Endometrium (tissue), 2 donors: Measurements from ENCODE around the gene RHBDL1.

Source experiments
- FAIRE-seq: peaks from 2 replicates; lab custom pipeline; 2012; peaks lifted over from hg19 to GRCh38; lab: Jason Lieb, UNC
- donor health status: control.
- donor health status: control.

Gene RHBDL1

GRCh38 chr16:657487-657886 is 18.0 kb upstream of the RHBDL1 start:
- no peak for FAIRE-seq

GRCh38 chr16:658679-659571 is 16.5 kb upstream of the RHBDL1 start:
- FAIRE-seq: no peak

- no peak for FAIRE-seq
Observed at GRCh38 chr16:659618-660017, 15.9 kb upstream of the RHBDL1 start.

- no peak for FAIRE-seq
Observed at GRCh38 chr16:660132-660458, 15.4 kb upstream of the RHBDL1 start.

- no peak for FAIRE-seq
Observed at GRCh38 chr16:660459-661183, 14.8 kb upstream of the RHBDL1 start.

GRCh38 chr16:661184-661821 is 14.2 kb upstream of the RHBDL1 start:
- no peak for FAIRE-seq

- no peak for FAIRE-seq
Observed at GRCh38 chr16:662095-662494, 13.4 kb upstream of the RHBDL1 start.

- no peak for FAIRE-seq
Observed at GRCh38 chr16:662597-662996, 12.9 kb upstream of the RHBDL1 start.

GRCh38 chr16:666572-666971 is 8.9 kb upstream of the RHBDL1 start:
- no peak for FAIRE-seq

- no peak for FAIRE-seq
Observed at GRCh38 chr16:667113-667779, 8.2 kb upstream of the RHBDL1 start.

- FAIRE-seq: no peak
Observed at GRCh38 chr16:667780-668518, 7.5 kb upstream of the RHBDL1 start, which contains the start of gene RHOT2. Gene RHOT2, plus strand, starts transcription at chr16:668132. Its CDS starts 68 bp downstream, at chr16:668200.

- FAIRE-seq: no peak
Observed at GRCh38 chr16:668519-669171, 6.8 kb upstream of the RHBDL1 start.

GRCh38 chr16:669666-670065 is 5.8 kb upstream of the RHBDL1 start:
- no peak for FAIRE-seq

- no peak for FAIRE-seq
Observed at GRCh38 chr16:670485-671352, 4.8 kb upstream of the RHBDL1 start.

- FAIRE-seq: no peak
Observed at GRCh38 chr16:671353-672131, 3.9 kb upstream of the RHBDL1 start.

GRCh38 chr16:672371-672770 is 3.1 kb upstream of the RHBDL1 start:
- no peak for FAIRE-seq

GRCh38 chr16:672851-673250 is 2.6 kb upstream of the RHBDL1 start:
- FAIRE-seq: no peak

- FAIRE-seq: no peak
Observed at GRCh38 chr16:673399-673991, 2.0 kb upstream of the RHBDL1 start.
